A549 (cell line): Measurements from ENCODE around the gene KRTAP26-1.

Experiments used
- BHLHE40 ChIP-seq: IDR thresholded peaks from 2 replicates; pipeline ENCODE4 v1.6.1; 2012; ENCODE audit warnings: low read depth, low read length, inconsistent platforms
- CHD2 ChIP-seq: fragments of 150-350 bp; IDR thresholded peaks from 2 replicates; pipeline ENCODE4 v1.6.1; 2014; ENCODE audit warnings: low read length; ENCODE audit not compliant: partially characterized antibody
- JUNB ChIP-seq: fragments of >200 bp; sonication (Bioruptor Twin); formaldehyde crosslinking; IDR thresholded peaks from 2 replicates; pipeline ENCODE4 v1.6.1; 2016
- RARB ChIP-seq: fragments of 250-450 bp; sonication (Bioruptor Pico); IDR thresholded peaks from 2 replicates; pipeline ENCODE4 v1.8.0; 2021; ENCODE audit warnings: mild to moderate bottlenecking, moderate library complexity
- RNF2 ChIP-seq: fragments of 200-600 bp; sonication (generic); IDR thresholded peaks from 2 replicates; pipeline ENCODE4 v1.6.1; 2016; ENCODE audit warnings: low read depth, mild to moderate bottlenecking, antibody characterized with exemption, moderate library complexity, borderline replicate concordance
- ZSCAN20 ChIP-seq: fragments of 250-450 bp; sonication (Bioruptor Pico); IDR thresholded peaks from 2 replicates; pipeline ENCODE4 v1.8.0; 2022; ENCODE audit warnings: mild to moderate bottlenecking, moderate library complexity
- TF ChIP-seq, protein P1 (sequence below): fragments of >200 bp; sonication (Bioruptor Twin); formaldehyde crosslinking; IDR thresholded peaks from 3 replicates; pipeline ENCODE4 v1.5.1; 2016
- TF ChIP-seq, protein P2 (sequence below): IDR thresholded peaks from 2 replicates; pipeline ENCODE4 v1.6.1; 2012
- TF ChIP-seq, protein P3 (sequence below): fragments of 450-650 bp; IDR thresholded peaks from 2 replicates; pipeline ENCODE4 v1.6.1; 2014; ENCODE audit warnings: antibody characterized with exemption

DNA sequence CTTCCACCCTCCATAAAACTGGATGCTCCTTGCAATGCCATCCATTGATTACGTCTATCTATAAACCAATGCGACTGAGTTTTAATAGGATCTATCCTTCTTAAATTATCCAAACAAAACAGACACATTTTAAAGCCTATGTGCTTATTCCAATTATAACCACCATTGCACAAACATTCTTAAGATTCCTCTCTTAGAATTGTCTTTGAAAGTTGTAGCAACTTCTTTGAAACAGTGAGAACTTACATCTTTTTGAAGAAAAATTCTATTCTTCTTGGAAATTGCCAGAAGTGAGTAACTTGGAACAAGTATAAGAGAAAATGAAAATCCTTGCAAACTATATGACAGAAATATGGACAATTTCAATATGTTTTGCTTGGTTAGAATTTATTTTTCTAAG, at the start of gene KRTAP26-1:
- TF ChIP-seq JUNB = no peak
- TF ChIP-seq ZSCAN20 (CRISPR knock-in tag) = no peak
- no peak for TF ChIP-seq RNF2
- TF ChIP-seq, protein P1, sequence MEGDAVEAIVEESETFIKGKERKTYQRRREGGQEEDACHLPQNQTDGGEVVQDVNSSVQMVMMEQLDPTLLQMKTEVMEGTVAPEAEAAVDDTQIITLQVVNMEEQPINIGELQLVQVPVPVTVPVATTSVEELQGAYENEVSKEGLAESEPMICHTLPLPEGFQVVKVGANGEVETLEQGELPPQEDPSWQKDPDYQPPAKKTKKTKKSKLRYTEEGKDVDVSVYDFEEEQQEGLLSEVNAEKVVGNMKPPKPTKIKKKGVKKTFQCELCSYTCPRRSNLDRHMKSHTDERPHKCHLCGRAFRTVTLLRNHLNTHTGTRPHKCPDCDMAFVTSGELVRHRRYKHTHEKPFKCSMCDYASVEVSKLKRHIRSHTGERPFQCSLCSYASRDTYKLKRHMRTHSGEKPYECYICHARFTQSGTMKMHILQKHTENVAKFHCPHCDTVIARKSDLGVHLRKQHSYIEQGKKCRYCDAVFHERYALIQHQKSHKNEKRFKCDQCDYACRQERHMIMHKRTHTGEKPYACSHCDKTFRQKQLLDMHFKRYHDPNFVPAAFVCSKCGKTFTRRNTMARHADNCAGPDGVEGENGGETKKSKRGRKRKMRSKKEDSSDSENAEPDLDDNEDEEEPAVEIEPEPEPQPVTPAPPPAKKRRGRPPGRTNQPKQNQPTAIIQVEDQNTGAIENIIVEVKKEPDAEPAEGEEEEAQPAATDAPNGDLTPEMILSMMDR = no peak
- TF ChIP-seq RARB (CRISPR knock-in tag) = no peak
- no peak for TF ChIP-seq BHLHE40
- TF ChIP-seq CHD2 = no peak
- TF ChIP-seq, protein P2, sequence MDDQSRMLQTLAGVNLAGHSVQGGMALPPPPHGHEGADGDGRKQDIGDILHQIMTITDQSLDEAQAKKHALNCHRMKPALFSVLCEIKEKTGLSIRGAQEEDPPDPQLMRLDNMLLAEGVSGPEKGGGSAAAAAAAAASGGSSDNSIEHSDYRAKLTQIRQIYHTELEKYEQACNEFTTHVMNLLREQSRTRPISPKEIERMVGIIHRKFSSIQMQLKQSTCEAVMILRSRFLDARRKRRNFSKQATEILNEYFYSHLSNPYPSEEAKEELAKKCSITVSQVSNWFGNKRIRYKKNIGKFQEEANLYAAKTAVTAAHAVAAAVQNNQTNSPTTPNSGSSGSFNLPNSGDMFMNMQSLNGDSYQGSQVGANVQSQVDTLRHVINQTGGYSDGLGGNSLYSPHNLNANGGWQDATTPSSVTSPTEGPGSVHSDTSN = no peak
- TF ChIP-seq, protein P3, sequence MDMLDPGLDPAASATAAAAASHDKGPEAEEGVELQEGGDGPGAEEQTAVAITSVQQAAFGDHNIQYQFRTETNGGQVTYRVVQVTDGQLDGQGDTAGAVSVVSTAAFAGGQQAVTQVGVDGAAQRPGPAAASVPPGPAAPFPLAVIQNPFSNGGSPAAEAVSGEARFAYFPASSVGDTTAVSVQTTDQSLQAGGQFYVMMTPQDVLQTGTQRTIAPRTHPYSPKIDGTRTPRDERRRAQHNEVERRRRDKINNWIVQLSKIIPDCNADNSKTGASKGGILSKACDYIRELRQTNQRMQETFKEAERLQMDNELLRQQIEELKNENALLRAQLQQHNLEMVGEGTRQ = no peak
